Activated gamma-delta T cell (primary cell): ENCODE measurements around the gene DYNC1H1.

ENCODE experiments used
- DNase-seq: peaks from one replicate; lab custom pipeline; 2025; lab: John Stamatoyannopoulos, UW

DYNC1H1 gene

DNA sequence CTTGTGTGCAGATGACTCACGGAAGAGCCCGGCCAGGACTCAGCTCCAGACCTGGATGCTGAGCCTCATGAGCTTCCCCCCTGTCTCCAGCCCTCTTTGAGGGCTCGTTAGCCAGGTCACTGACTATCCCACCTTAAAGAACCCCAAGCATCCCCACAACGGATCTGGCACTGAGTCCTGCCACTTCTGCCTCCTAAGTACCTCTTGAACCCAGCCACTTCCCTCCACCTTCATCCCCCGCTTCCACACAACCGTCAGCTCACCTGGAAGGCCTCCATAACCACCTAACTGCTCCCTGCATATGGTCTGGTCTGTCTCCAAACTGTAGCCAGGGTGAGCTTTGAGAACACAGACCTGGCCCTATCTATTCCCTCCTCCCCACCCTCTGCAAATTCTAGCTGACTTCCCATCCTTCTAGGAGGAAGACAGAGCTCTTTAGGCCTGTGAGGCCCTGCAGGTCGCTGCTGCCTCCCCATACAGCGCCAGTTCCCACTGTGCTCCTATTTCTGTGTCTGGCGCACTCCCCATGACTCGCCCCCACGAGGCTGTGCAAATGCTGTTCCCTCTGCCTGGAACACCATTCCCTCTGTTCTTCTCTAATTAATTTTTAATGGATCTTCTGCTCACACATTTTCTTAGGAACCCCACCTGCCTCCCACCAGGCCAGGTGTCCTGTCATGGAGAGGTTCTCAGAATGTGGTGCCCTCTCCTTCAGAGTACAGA lies 125.4 kb downstream of the DYNC1H1 start:
- no peak for DNase-seq

DNA sequence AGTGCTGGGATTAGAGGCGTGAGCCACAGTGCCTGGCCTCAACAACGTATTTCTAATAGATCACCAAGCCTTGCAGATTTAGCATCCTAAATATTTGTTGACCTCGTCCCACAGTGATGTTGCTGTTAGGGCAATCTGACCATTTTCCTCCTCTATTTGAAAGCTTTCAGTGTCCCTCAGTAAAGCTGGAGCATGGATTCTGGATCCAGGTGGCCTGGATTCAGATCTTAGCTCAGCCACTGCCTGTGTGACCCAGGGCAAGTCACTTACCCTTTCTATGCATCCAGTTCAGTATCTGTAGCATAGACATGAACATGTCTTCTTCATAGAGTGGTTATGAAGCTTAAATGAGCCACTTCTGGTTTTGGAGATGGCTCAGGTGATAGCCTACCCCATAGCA lies 126.3 kb downstream of the DYNC1H1 start:
- no peak for DNase-seq

DNA sequence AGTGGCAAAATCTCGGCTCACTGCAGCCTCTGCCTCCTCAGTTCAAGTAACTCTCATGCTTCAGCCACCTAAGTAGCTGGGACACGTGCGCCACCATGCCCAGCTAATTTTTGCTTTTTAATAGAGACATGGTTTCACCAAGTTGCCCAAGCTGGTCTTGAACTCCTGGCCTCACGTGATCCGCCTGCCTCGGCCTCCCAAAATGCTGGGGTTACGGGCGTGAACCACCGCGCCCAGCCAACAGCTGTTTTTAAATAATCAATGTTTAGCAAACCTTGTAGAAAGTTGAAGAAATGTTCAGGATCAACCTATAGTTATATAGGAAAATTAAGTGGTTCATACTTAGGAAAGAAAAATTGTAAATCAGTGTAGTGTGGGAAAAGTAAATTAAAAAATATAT lies 128.4 kb downstream of the DYNC1H1 start:
- DNase-seq, result no peak

DNA sequence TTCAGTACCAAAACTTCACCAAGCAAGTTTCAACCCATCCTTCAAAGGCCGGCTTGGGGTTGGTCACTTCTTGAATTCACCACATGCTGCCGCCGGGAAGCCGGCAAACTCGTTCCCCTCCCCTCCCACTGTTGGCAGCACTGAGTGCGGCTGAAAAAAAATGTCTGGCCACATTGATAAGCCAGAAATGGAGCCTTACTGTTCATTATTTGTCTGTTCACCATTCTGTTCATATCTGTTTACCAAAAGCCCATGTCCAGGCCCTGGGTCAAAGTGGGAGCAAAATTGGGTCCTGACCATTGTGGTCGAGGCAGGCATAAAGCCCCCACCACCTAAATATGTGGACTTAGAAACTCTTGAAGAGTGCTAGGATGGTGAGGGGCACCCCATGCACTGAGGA lies 129.7 kb downstream of the DYNC1H1 start:
- no peak for DNase-seq

DNA sequence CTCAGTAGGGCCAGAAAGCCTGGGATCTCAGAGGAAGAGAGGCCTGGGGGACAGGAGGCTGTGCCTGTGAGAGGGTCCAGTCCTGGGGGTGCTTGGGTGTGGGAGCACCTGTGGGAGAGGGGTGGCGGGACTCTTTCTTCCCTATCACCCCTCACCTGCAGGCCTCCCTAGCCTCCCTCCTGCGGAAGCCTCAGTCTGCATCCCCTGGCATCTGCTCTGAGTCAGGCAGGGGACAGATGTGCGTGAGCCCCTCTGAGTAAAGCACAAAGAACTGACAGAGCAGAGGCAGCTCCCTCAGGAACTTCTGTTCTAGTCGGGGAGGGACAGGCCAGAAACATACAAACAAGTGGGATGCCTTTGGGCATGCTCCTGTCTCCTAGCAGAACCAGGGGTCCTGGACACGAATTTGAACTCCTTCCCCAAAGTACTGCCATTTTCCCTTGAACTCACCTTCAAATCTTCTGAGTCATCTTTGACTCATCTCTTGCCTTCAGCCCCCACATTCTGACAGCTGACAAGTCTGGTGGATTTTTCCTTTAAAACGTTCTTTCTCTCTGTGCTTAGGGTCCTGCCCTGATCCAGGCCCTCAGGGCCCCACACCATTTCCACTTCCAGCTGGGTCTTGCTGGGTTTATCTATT lies 131.0 kb downstream of the DYNC1H1 start:
- no peak for DNase-seq

DNA sequence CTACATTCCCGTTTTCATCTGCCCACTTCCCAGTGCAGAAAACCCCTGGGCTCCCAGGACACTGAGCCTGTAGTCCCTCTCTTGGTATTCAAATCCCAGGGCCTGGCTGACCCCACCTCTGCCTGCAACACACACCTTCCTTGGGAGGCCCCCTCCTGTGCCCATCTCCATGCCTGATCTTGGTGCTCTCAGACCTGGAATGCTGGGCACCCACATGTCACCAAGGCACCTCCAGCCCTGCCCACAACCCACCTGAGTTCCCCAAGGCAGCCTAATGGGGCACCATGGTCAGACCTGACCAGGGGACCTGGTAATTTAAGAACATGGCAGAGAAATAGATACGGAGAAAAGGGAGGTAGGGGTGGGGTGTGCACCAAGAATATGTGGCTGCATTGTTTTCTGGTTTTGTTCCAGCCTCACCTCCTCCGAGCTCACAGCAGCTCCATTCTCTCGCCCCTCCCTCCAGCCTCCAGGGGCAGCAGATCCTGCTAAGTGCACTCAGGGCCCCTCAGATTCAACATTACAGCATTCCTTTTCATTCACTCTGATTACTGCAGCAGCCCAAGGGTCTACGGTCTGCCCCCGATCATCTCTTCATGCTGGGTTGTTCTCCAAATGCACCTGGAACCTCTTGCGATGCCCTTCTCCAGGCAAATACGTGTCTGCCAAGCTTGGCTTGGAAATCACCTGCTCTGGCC lies 131.6 kb downstream of the DYNC1H1 start:
- DNase-seq, result no peak

DNA sequence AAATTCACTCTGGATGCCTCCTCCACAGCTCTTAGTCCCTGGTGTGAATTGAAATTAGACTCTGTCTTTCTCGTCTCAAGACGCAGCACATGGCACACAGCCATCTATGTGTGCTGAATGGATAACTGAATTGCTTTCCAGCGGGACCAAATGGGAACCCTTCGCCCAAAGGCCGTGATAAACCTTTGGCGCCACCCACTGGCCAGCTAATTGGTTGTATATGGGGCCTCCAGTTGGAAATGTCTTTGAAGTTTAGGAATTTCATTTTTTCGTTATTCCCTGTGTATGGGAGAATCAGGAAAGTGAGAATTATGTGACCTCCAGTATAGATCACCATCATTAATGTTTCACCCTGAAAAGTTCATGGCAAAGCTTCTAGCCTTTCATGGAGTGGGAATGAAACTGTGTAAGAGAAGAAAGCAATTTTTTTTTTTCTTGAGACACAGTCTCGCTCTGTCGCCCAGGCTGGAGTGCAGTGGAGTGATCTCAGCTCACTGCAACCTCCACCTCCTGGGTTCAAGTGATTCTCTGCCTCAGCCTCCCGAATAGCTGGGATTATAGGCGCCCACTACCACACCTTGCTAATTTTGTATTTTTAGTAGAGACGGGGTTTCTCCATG lies 132.3 kb downstream of the DYNC1H1 start:
- no peak for DNase-seq

DNA sequence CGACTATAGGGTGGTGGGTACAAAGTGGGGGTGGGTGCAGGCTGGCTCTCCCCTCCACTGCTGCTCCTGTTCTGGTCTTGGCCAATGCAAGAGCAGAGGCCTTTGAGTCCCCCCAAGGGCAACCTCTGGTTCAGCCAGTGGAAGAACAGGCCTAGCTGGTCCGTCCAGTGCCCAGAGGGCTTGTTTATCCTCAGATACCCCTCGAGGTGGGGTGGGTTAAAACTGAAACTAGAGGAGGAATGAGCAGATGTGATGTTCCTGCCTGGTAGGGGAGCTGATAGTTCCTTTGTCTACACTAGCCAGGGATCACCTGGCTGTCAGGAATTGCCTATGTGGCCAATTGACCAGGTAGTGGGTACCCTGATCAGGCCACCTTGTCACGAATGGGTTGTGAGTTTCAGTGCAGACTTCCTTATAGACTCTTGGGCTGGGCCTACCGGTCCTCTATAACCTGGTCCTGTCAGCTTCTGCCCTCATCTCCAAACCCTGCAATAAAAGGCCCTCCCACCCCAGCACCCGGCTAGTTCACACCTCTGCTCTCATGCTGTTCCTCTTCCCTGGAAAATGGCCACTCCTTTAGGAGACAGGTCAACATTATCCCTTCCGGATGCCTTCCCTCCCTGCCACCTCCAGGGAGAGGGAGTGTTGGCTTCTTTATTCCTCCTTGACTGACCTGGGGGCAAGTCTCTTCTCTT lies 133.2 kb downstream of the DYNC1H1 start:
- no peak for DNase-seq

DNA sequence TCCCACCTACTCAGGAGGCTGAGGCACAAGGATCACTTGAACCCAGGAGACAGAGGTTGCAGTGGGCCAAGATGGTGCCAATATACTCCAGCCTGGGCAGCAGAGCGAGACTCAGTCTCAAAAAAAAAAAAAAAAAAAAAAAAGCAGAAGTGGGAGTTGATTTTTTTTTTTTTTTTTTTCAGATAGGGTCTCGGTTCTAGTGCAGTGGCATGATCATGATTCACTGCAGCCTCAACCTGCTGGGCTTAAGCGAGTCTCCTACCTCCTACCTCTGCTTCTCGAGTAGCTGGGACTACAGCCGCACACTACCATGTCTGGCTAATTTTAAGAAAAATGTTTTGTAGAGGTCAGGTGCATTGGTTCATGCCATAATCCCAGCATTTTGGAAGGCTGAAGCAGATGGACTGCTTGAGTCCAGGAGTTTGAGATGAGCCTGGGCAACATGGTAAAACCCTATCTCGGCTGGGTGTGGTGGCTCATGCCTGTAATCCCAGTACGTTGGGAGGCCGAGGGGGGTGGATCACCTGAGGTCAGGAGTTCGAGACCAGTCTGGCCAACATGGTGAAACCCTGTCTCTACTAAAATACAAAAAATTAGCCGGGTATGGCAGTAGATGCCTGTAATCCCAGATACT lies 138.8 kb downstream of the DYNC1H1 start:
- DNase-seq, result no peak

DNA sequence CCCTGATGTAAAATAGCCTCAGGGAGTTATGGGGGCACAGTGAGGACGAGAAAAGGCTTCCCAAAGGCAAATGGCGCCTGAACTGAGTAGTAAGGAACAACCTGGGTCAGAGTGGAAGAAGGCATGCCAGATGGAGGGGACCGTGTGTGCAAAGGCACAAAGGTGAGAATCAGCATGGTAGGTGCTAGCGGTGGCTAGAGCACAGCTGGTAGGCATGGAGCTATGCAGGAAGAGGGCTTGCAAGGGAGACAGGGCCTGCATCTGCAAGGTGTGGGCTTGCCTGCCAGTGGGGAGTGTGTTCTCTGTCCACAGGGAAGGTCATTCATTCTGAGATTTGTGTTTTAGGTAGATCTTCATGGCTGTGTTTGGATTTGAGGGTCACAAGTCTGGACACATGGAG lies 141.0 kb downstream of the DYNC1H1 start:
- DNase-seq, result no peak
